ENCODE measurements around the gene SMG7. TPM values are rescaled to one million over a fixed set of nuclear protein-coding genes. Genes with fewer than 3 reads are reported as not detected.

Gene SMG7
- total RNA-seq, 4 donors from 2014 or later, result 27.7 to 34.7 (median 32.7) TPM

DNA sequence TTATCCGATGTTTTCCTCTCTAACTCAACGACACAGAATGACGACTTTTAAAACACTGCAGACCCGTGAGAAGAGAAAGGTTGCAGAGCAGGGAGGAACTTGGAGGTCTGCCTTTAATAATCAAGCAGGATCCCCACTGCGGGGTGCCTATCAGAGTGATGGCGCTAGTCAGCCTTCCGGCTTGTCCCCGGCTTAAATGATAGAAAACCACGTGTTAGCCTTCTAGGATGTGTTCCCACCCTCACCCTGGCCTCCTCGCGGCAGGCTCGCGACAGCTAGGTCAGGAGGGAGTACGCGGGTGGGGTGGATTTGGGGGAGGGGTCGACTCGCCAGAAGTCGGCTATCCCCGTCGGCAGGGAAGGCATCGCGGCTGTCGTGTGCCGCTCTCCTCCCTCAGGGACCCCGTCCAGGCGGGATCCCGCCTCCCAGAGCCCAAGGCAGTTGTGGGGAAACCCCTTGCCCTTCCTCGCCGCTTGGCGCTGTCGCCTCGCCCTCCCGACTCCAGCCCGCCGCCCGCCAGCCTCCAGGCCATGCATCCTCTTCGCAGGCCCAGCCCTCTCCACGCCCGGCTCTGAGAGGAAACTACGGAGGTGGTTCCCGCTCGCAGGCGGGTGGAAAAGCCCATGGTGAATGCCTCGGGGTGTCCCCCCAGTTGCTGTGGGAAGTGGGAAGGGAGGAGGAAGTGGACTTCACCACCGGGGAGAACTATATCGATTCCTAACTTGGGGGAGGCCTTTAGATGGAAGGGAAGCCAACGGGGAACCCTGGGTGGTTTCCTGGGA lies 1.1 kb upstream of the SMG7 start:
- TF ChIP-seq POLR2AphosphoS5 (IDR thresholded peaks at IDR 0.05), result peak in 1 of 2 donors; percentile 61
- TF ChIP-seq, protein P1, sequence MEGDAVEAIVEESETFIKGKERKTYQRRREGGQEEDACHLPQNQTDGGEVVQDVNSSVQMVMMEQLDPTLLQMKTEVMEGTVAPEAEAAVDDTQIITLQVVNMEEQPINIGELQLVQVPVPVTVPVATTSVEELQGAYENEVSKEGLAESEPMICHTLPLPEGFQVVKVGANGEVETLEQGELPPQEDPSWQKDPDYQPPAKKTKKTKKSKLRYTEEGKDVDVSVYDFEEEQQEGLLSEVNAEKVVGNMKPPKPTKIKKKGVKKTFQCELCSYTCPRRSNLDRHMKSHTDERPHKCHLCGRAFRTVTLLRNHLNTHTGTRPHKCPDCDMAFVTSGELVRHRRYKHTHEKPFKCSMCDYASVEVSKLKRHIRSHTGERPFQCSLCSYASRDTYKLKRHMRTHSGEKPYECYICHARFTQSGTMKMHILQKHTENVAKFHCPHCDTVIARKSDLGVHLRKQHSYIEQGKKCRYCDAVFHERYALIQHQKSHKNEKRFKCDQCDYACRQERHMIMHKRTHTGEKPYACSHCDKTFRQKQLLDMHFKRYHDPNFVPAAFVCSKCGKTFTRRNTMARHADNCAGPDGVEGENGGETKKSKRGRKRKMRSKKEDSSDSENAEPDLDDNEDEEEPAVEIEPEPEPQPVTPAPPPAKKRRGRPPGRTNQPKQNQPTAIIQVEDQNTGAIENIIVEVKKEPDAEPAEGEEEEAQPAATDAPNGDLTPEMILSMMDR (IDR thresholded peaks at IDR 0.05), result peak in 1 of 3 experiments; percentile 22
- no peak for TF ChIP-seq POLR2A (IDR thresholded peaks at IDR 0.05; ENCODE audit: low read depth)
- H3K4me3 ChIP-seq, result peak overlapping the region; percentile 90 to 98 (median 94)
- no peaks in the 10 kb centered on the region for H3K9me3 ChIP-seq
- intact Hi-C loops (cut with DNase I), result loop anchor here (5.0 kb wide), 3 partner anchors 71 to 189 kb away; no protein-coding TSS in a partner anchor
- H3K36me3 ChIP-seq, result no peaks in the 10 kb centered on the region
- peak overlapping the region; percentile 95 to 98 (median 96) for H3K27ac ChIP-seq (replicated peaks in 1 of 4)
- H3K27me3 ChIP-seq, result no peaks in the 10 kb centered on the region
- DNase-seq (ENCODE audit: extremely low spot score), result peak; percentile 93
- H3K4me1 ChIP-seq, result peaks cover 30 to 40% (median 36%) of the 10 kb centered on the region in 4 donors
- WGBS, result under 1% methylated on average over 27 of the region's 47 CpGs

DNA sequence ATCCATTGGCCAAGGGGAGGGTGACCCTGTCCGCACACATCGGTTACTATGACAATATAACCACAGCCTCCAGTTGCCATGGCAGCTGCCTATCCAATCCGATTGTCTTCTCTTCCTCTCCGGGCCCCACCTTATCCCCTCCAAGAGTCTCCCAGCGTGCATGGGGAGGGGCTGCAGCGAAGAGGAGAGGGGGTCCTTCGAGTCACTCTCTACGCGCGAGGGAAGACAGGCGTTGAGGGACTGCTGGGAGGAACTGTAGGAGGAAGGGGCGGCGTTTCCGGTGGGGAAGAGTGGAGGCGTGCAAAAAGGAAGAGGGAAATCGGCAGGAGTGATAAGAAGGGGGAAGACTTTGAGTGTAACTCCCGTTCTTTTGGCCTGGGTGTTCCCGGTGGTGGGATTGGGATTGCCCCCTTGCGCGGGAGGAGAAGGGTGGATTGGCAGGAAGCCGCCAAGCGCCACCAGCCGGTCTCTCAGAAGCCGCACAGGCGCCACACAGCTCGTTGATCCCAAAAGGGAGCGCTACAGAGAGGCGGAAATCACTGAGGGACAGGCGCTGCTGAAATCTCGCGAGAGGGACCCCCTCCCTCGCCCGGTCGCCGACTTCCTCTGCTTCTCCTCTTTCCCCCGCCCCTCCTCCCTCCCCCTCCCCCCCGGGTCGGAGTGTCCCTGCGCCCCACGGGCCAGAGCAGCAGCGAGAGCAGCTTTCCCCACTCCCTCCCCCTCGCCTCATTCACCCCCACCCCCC lies 384 bp upstream of the SMG7 start:
- Histone ChIP-seq H3K27me3 (no peaks in the 10 kb centered on the region), H3K36me3 (no peaks in the 10 kb centered on the region), H3K27ac (replicated peaks in 1 of 4) (peak overlapping the region; percentile 95 to 98 (median 96)), H3K9me3 (no peaks in the 10 kb centered on the region), H3K4me1 (peaks cover 32 to 41% (median 39%) of the 10 kb centered on the region in 4 donors), H3K4me3 (peak overlapping the region; percentile 90 to 98 (median 94))
- intact Hi-C loops (cut with DNase I), result loop anchor here (5.0 kb wide), 3 partner anchors 70 to 190 kb away; no protein-coding TSS in a partner anchor
- under 1% methylated on average over 38 of the region's 42 CpGs for WGBS
- DNase-seq (ENCODE audit: extremely low spot score), result peak; percentile 99
- TF ChIP-seq POLR2A (IDR thresholded peaks at IDR 0.05; ENCODE audit: low read depth) (no peak), POLR2AphosphoS5 (IDR thresholded peaks at IDR 0.05) (peak; percentile 45 to 65)

DNA sequence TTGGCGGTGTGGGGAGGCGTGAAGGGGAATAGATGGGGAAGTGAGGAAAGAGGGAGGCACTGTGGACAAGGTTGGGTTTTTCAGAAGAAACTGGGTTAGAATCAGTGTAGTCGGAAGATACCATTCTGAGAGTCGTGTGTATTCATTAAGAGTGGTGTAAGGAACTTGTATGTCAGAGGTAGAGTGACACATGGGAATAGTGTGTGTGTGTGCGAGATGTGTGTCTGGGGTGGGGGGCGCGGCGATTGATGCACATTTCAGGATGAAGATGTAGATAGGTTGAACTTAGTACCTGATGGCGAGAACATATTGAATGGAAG lies 878 bp downstream of the SMG7 start:
- Histone ChIP-seq H3K27ac (replicated peaks in 1 of 4) (peak overlapping the region in 3 of 4 donors; percentile 95 to 98 (median 96)), H3K4me3 (peak overlapping the region; percentile 90 to 98 (median 94)), H3K27me3 (no peaks in the 10 kb centered on the region), H3K36me3 (no peaks in the 10 kb centered on the region), H3K4me1 (peaks cover 40 to 51% (median 47%) of the 10 kb centered on the region in 4 donors), H3K9me3 (no peaks in the 10 kb centered on the region)
- no peak for TF ChIP-seq POLR2AphosphoS5 (IDR thresholded peaks at IDR 0.05)
- TF ChIP-seq POLR2A (IDR thresholded peaks at IDR 0.05; ENCODE audit: low read depth), result no peak
- TF ChIP-seq, protein P1 (IDR thresholded peaks at IDR 0.05), result no peak
- TF ChIP-seq EP300 (IDR thresholded peaks at IDR 0.05), result no peak
- intact Hi-C loops (cut with DNase I), result loop anchor here (5.0 kb wide), 3 partner anchors 69 to 191 kb away; no protein-coding TSS in a partner anchor
- no peak for DNase-seq (ENCODE audit: extremely low spot score)
- 27% methylated on average over 9 of the region's 9 CpGs for WGBS

DNA sequence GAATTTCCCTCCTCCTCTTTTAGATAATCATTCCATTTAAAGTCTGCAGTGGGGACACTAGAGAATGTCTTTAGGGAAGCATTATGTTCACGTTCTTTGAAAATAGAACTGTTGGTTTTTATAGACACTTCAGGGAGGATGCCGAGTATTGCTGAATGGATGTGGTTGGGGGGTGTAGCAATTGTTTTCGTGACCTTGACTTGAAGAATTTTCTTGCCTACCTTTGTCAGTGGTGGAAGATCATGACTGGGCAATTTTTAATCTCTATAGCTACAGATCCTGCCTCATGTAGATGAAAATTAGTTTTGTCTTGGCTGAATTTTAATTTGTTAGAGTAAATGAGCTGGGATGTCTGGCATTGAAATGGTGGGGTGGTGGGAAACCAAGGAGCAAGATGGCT lies 3.8 kb downstream of the SMG7 start:
- Histone ChIP-seq H3K27ac (replicated peaks in 1 of 4) (no peak overlapping the region), H3K9me3 (no peaks in the 10 kb centered on the region), H3K27me3 (no peaks in the 10 kb centered on the region), H3K36me3 (no peaks in the 10 kb centered on the region), H3K4me1 (peaks cover 63 to 78% (median 71%) of the 10 kb centered on the region in 4 donors), H3K4me3 (no peak overlapping the region)
- WGBS, result 65% methylated on average over 3 of the region's 3 CpGs
- TF ChIP-seq, protein P1 (IDR thresholded peaks at IDR 0.05), result no peak
- no peak for TF ChIP-seq POLR2AphosphoS5 (IDR thresholded peaks at IDR 0.05)
- no peak for DNase-seq (ENCODE audit: extremely low spot score)
- intact Hi-C loops (cut with DNase I), result no loop called here

Measured in esophagus muscularis mucosa (tissue), 4 donors.